Measurements from ENCODE around the gene ANXA11.

The ANXA11 gene

DNA sequence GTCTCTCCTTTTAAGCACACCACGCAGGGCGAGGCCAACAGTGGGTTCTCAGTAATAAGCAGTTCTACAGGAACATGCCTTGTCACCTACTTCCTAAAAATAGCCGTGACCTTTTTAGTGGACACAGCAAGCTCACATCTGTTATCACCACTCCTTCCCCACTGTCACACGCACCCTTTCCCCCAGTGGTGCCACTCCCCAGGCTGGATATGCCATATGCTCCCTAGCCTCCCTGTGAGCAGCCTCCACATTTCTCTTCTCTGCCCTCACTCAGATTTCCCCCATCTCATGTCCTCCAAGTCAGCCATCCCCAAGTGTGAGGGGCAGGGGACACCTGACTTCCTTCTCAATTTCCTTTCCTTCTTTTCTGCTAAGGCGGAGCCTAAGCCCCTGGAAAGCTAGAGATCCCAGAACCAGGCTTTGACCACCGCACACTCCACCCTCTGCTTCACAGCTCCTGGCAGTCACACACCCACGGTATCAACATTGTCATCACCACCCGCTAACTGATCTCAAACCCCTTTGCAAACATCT lies 3.7 kb downstream of the ANXA11 start:
- H3K4me3 ChIP-seq (ENCODE audit: low read depth, low read length): no peak overlapping the region
- POLR2A ChIA-PET: no interaction called here
- no peak for DNase-seq (ENCODE audit: low read depth, low spot score)
- CTCF ChIA-PET: interaction anchor here (0.6 to 2.5 kb wide), 4 partner anchors 9 to 58 kb away, joined by 3 to 5 read pairs (median 3); no protein-coding TSS in a partner anchor
- TF ChIP-seq, protein P1, sequence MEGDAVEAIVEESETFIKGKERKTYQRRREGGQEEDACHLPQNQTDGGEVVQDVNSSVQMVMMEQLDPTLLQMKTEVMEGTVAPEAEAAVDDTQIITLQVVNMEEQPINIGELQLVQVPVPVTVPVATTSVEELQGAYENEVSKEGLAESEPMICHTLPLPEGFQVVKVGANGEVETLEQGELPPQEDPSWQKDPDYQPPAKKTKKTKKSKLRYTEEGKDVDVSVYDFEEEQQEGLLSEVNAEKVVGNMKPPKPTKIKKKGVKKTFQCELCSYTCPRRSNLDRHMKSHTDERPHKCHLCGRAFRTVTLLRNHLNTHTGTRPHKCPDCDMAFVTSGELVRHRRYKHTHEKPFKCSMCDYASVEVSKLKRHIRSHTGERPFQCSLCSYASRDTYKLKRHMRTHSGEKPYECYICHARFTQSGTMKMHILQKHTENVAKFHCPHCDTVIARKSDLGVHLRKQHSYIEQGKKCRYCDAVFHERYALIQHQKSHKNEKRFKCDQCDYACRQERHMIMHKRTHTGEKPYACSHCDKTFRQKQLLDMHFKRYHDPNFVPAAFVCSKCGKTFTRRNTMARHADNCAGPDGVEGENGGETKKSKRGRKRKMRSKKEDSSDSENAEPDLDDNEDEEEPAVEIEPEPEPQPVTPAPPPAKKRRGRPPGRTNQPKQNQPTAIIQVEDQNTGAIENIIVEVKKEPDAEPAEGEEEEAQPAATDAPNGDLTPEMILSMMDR (IDR thresholded peaks at IDR 0.05; ENCODE audit: insufficient read depth, low read length, missing control alignments): no peak

DNA sequence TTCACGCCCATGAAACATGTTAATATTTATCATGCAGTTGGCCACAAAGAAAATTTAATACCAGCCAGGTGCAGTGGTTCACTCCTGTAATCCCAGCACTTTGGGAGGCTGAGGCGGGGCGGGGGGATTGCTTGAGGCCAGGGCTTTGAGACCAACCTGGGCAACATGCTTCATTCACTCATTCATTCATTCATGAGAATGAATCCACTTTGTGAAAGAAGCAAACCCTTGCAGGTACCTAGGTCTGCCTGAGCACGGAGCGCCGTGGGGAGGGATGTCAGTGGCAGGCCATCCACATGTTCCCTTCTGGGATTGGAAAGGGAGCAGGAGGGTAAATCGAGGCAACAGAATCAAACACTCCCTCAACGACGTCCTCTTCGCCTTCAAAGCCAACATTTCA lies 4.7 kb downstream of the ANXA11 start:
- TF ChIP-seq, protein P1 (IDR thresholded peaks at IDR 0.05; ENCODE audit: insufficient read depth, low read length, missing control alignments): no peak
- POLR2A ChIA-PET: no interaction called here
- no peak for DNase-seq (ENCODE audit: low read depth, low spot score)

DNA sequence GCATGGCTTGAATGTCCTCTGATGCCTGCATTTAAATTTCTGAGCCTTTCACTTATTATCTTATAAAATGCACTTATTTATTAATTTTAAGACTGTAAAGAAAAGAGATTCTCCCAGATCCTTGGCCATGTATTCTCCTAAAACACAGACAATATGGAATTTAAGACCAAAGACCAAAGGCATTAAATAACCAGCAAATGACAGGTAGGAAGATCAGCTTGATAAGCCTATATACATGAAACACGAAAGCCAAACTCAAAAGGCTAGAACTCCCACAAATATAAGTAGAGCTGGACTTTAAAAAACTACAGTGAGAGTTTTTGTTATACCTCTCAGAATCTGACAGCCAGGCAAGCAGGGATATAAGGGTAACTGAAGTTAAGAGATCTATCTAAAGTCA lies 5.1 kb downstream of the ANXA11 start:
- TF ChIP-seq, protein P1 (IDR thresholded peaks at IDR 0.05; ENCODE audit: insufficient read depth, low read length, missing control alignments): no peak
- CTCF ChIA-PET: interaction anchor here (1.0 to 2.5 kb wide), 3 partner anchors 40 to 57 kb away, joined by 3 to 5 read pairs (median 3); no protein-coding TSS in a partner anchor
- no peak for DNase-seq (ENCODE audit: low read depth, low spot score)
- POLR2A ChIA-PET: no interaction called here
- H3K4me3 ChIP-seq (ENCODE audit: low read depth, low read length): no peak overlapping the region

More for the DNA sequence above, 4.7 kb downstream of the ANXA11 start:
- CTCF ChIA-PET: interaction anchor here (1.0 to 2.5 kb wide), 2 partner anchors 41 to 58 kb away, joined by 3 to 5 read pairs; no protein-coding TSS in a partner anchor
- H3K4me3 ChIP-seq (ENCODE audit: low read depth, low read length): no peak overlapping the region

DNA sequence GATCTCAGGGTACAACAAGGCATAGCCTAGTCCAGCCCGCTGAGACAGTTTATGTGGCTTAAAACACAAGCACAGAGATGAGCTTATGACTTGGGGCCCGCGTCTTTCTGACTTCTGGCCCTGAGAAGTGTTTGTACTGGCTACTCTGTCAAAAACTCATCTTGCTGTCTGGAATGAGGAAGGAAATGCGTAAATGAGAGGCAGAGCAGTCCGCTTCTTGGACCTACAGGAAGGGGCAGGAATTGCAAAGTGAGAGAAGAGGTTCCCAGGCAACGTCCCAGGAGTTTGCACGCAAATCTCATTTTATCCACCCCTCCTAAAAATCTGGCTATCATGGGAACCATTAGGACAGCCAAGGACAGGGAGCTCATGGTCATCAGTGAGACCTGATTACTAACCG lies 5.5 kb downstream of the ANXA11 start:
- TF ChIP-seq, protein P1 (IDR thresholded peaks at IDR 0.05; ENCODE audit: insufficient read depth, low read length, missing control alignments): no peak
- no peak overlapping the region for H3K4me3 ChIP-seq (ENCODE audit: low read depth, low read length)
- POLR2A ChIA-PET: no interaction called here
- CTCF ChIA-PET: interaction anchor here (1.0 kb wide), 1 partner anchor 56 kb away, joined by 3 read pairs; no protein-coding TSS in a partner anchor
- DNase-seq (ENCODE audit: low read depth, low spot score): no peak

DNA sequence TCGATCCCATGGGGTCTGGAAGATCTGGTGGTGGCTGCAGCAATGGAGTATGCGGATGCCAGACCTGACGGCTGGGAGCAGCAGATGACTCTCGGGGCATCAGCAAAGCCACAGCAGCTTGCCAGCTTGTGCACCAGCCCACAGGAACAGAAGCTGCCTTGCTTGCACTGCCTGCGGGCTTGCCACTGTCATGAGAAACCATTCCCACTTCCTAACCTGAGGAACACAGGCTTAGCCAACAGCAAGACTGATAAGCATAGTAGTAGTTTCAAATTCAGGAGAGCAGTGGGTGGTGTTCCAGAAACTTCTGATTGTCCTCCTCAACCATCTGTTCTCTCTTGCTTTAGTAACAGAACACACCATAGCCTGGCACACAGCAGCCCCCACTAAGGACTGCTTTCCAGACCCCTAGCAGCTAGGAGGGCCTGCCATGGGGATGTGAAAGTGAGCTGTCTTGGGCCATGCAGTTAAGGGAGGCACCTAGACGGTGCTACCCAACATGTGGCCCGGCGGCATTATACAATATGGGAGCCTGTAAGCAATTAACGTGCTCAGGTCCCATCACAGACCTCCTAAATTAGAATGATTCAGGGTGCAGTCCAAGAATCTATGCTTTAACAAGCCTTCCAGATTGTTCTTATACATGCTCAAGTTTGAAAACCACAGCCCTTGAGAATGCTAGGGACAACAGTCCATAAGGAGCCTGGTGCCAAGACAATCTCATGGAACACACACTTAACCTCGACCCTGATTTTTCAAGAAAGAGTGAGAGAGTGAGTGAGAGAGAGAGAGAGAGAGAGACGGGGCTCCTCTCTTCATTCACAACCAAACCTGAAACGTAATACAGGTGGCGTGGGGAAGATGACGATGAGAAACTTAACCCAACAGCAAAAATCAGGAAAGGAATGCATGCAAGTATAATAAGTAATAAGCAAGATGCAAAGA lies 7.1 kb downstream of the ANXA11 start:
- TF ChIP-seq, protein P1 (IDR thresholded peaks at IDR 0.05; ENCODE audit: insufficient read depth, low read length, missing control alignments): no peak
- DNase-seq (ENCODE audit: low read depth, low spot score): no peak
- H3K4me3 ChIP-seq (ENCODE audit: low read depth, low read length): no peak overlapping the region
- ChIA-PET POLR2A (no interaction called here), CTCF (no interaction called here)

DNA sequence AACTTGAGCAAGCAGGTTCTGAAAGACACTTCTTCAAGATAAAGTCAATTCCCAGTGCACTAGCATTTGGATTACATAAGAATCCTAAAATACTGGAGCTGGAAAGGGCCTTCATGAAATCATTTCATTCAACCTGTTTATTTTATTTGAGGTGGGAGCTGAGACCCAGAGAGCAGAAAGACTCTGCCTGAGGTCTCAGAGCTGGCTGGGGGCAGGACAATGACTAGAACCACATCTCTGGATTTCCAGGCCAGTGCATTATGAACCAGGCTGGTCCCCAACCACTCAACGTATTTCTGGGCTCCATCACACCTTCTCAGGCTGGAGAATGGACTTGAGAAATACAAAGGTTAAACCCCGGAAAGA lies 8.4 kb downstream of the ANXA11 start:
- DNase-seq (ENCODE audit: low read depth, low spot score): no peak
- POLR2A ChIA-PET: no interaction called here
- TF ChIP-seq, protein P1 (IDR thresholded peaks at IDR 0.05; ENCODE audit: insufficient read depth, low read length, missing control alignments): no peak
- CTCF ChIA-PET: interaction anchor here (1.0 to 1.4 kb wide), 2 partner anchors 9 to 36 kb away, joined by 3 to 4 read pairs; no protein-coding TSS in a partner anchor
- no peak overlapping the region for H3K4me3 ChIP-seq (ENCODE audit: low read depth, low read length)

Measured in AG04449 (cell line).